A549 treated with AZD9567 at 1 μM for 4 hours (cell line): ENCODE measurements around the gene SEZ6. TPM values are rescaled to one million over a fixed set of nuclear protein-coding genes. Genes with fewer than 3 reads are reported as not detected.

ENCODE experiments used
- total RNA-seq: library from RNA; stranded (reverse); fragments of 200-300 nt; extraction: Qiagen RNA extraction; gene quantifications from 5 replicates; pipeline ENCODE4 v1.2.3, GENCODE V29; 2022; ENCODE audit not compliant: insufficient read depth

The SEZ6 gene, protein sequence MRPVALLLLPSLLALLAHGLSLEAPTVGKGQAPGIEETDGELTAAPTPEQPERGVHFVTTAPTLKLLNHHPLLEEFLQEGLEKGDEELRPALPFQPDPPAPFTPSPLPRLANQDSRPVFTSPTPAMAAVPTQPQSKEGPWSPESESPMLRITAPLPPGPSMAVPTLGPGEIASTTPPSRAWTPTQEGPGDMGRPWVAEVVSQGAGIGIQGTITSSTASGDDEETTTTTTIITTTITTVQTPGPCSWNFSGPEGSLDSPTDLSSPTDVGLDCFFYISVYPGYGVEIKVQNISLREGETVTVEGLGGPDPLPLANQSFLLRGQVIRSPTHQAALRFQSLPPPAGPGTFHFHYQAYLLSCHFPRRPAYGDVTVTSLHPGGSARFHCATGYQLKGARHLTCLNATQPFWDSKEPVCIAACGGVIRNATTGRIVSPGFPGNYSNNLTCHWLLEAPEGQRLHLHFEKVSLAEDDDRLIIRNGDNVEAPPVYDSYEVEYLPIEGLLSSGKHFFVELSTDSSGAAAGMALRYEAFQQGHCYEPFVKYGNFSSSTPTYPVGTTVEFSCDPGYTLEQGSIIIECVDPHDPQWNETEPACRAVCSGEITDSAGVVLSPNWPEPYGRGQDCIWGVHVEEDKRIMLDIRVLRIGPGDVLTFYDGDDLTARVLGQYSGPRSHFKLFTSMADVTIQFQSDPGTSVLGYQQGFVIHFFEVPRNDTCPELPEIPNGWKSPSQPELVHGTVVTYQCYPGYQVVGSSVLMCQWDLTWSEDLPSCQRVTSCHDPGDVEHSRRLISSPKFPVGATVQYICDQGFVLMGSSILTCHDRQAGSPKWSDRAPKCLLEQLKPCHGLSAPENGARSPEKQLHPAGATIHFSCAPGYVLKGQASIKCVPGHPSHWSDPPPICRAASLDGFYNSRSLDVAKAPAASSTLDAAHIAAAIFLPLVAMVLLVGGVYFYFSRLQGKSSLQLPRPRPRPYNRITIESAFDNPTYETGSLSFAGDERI
- total RNA-seq: 0.05 TPM in 1 of 5 replicates, not detected in the others

DNA sequence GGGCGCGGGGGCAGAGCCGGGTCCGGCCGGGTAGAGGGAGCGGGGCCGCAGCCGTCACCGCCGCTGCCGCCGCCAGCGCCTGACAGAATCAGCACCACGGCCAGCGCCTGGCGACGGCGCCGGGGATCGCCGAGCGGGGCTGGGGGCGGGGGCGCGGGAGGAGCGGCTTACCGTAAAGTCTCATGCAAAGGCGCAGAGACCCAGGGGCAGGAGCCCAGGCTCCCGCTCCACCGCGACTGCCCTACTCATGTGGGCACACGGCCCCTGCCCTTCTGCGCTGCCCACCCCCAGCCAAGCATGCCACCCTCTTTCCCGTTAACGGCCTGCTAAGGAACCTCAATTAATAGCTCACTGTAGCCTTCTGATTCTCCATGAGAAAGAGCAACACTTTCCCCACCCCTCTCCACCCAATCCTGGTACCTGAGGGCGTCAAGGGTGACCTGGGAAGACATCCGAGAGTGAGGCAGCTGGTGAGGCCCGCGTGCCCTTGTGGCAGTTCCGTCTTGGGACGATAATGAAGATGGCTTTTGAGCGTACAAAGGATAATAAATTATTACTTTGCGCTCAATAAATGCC, at the start of gene SEZ6:
TSS of gene SEZ6 (minus strand) at position 98 of the 576 bp plus-strand sequence. CDS start 164 bp downstream, outside the sequence.

GRCh38 chr17:29042679-29043538, 37.1 kb upstream of the SEZ6 start, which contains the start of gene PIPOX:
TSS of gene PIPOX (plus strand) at chr17:29043141. CDS start at chr17:29043226, 85 bp downstream.

DNA sequence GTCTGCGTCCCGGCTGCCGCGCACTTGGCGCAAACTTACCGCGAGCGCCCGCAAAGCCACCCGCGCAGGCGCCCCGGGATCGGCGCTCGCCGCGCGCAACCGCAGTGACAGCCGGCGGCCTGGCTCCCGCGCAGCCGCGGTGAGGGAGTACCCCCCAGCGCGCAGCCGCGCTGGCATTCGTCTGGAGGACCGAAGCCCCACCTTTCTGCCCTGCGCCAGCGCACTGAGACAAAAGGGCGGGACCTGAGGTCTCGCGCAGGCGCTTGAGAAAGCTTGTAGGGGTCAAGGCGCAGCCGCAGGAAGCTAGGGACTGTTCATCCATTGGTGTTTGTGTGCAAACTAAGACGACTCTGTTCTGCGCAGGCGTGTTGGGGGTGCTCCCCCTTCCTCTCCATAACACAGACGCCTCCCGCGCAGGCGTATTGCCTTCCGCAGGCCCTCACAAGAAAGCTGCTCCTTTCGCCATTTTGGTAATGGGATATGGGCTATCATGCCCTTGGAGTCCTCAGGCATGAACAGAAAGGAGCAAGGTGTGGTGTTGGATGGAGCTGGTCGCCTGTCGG, 54.3 kb downstream of the SEZ6 start, which contains the start of gene PHF12:
TSS of gene PHF12 (minus strand) at position 91 of the 563 bp plus-strand sequence. CDS start 558 bp downstream, outside the sequence.

Other genes with a start within 250 kb of the SEZ6 start
- gene FAM222B, start 163.2 kb downstream of the SEZ6 start, total RNA-seq: 33.2 to 37.0 TPM (median 33.6 TPM) in 5 replicates
- gene ERAL1, start 151.0 kb downstream of the SEZ6 start, total RNA-seq: 81.5 to 89.7 TPM (median 85.7 TPM) in 5 replicates
- gene FLOT2, start 108.3 kb downstream of the SEZ6 start, total RNA-seq: 79.9 to 87.3 TPM (median 83.6 TPM) in 5 replicates
- gene DHRS13, start 103.0 kb downstream of the SEZ6 start, total RNA-seq: 6.2 to 6.8 TPM (median 6.3 TPM) in 4 of 5 replicates, not detected in the other
- gene PHF12, start 54.5 kb downstream of the SEZ6 start, total RNA-seq: 30.5 to 32.4 TPM (median 31.5 TPM) in 5 replicates
- gene PIPOX, start 37.1 kb upstream of the SEZ6 start, total RNA-seq: 0.15 to 0.26 TPM (median 0.22 TPM) in 3 of 5 replicates, not detected in the others
- gene MYO18A, start 174.4 kb upstream of the SEZ6 start, total RNA-seq: 21.9 to 29.7 TPM (median 24.5 TPM) in 5 replicates
- gene CRYBA1, start 240.8 kb upstream of the SEZ6 start, total RNA-seq: not detected in 5 replicates